HG03442 (cell line): ENCODE measurements around the gene KIF3A.

Experiments used
- ATAC-seq: cut with Tn5 transposase; IDR thresholded peaks from one replicate; pipeline ENCODE4 v1.9.1; 2021; ENCODE audit warnings: mild to moderate bottlenecking, moderate library complexity; ENCODE audit not compliant: unreplicated experiment

The KIF3A gene

GRCh38 chr5:132754947-132755346, 17.6 kb upstream of the KIF3A start:
- ATAC-seq: no peak

- ATAC-seq: no peak
Observed at GRCh38 chr5:132754111-132754510, 16.8 kb upstream of the KIF3A start.

GRCh38 chr5:132753135-132753987, 16.0 kb upstream of the KIF3A start:
- ATAC-seq: no peak

- no peak for ATAC-seq
Observed at GRCh38 chr5:132752581-132753125, 15.3 kb upstream of the KIF3A start.

GRCh38 chr5:132751971-132752580, 14.7 kb upstream of the KIF3A start:
- no peak for ATAC-seq

- ATAC-seq: peak; percentile 40
Observed at GRCh38 chr5:132751444-132751843, 14.1 kb upstream of the KIF3A start.

GRCh38 chr5:132750471-132751230, 13.3 kb upstream of the KIF3A start:
- ATAC-seq: peak; percentile 31

GRCh38 chr5:132749506-132749905, 12.2 kb upstream of the KIF3A start:
- ATAC-seq: no peak

- no peak for ATAC-seq
Observed at GRCh38 chr5:132748522-132749000, 11.2 kb upstream of the KIF3A start.

GRCh38 chr5:132747616-132748440, 10.5 kb upstream of the KIF3A start:
- peak; percentile 4 for ATAC-seq

GRCh38 chr5:132746954-132747615, 9.7 kb upstream of the KIF3A start, which contains the start of gene CCNI2:
TSS of gene CCNI2 (plus strand) at chr5:132747426. CDS start at chr5:132747496, 70 bp downstream.
- ATAC-seq: peak; percentile 35

GRCh38 chr5:132746592-132746953, 9.2 kb upstream of the KIF3A start:
- ATAC-seq: no peak

- no peak for ATAC-seq
Observed at GRCh38 chr5:132744659-132745058, 7.3 kb upstream of the KIF3A start.

- ATAC-seq: no peak
Observed at GRCh38 chr5:132742626-132743025, 5.3 kb upstream of the KIF3A start.

- no peak for ATAC-seq
Observed at GRCh38 chr5:132742158-132742557, 4.8 kb upstream of the KIF3A start.

GRCh38 chr5:132739232-132739631, 1.9 kb upstream of the KIF3A start:
- no peak for ATAC-seq

GRCh38 chr5:132737982-132738681, 786 bp upstream of the KIF3A start:
- no peak for ATAC-seq

GRCh38 chr5:132734687-132735086, 2.7 kb downstream of the KIF3A start:
- ATAC-seq: no peak

GRCh38 chr5:132733499-132734148, 3.7 kb downstream of the KIF3A start:
- no peak for ATAC-seq
